ENCODE measurements around the gene MTCL3.

MTCL3 gene

DNA sequence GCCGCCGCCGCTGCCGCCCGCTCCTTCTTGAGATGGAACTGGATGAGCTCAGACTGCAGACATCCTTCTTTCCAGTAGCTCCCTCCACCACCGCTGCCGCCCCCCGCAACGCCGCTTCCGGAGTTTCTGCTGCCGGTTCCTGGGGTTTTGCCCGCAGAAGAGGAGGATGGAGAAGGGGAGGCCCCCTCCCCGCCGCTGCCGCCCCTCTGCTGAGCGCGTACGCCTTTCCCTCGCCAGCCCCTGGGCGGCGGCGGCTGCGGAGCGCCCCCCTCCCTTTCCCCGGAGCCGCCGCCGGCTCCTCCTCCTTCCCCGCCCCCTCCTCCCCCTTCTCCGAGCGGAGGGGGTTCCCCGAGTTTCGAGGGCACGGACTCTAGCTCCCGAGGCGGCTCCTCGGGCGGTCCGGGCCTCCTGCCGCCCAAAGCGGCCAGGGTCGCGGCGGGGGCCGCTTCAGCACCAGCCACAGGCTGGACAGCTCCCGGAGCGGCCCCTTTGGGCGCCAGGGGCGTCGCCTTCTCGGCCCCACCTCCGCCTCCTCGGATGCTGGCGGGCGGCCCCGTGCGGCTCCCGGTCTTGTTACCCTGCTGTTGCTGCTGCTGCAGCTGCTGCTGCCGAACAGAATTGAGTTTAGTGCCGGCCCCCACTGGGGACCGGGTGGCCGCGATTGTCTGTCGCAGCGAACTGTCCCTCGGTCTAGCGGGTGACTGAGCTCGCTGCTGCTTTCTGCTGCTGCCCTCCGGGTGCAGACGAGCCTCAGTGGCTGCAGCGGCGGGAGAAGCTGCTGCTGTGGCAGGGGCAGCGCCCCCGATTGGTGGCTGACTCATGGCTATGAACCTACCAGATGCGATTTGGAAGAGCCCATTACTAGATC lies 3.1 kb downstream of the MTCL3 start (continued):
- TF ChIP-seq ARHGAP35 (CRISPR knock-in tag; IDR thresholded peaks at IDR 0.05; ENCODE audit: borderline replicate concordance), result no peak
- TF ChIP-seq, protein P1, sequence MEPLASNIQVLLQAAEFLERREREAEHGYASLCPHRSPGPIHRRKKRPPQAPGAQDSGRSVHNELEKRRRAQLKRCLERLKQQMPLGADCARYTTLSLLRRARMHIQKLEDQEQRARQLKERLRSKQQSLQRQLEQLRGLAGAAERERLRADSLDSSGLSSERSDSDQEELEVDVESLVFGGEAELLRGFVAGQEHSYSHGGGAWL (CRISPR knock-in tag; IDR thresholded peaks at IDR 0.05), result peak; percentile 92
- no peak; the same call in 1 of the 2 replicates for TF ChIP-seq XBP1 (CRISPR knock-in tag; IDR thresholded peaks at IDR 0.05)
- no peak for TF ChIP-seq ZNF180 (CRISPR knock-in tag; IDR thresholded peaks at IDR 0.05; ENCODE audit: borderline replicate concordance, low read depth)
- 0 out of 2 replicates have a peak, but pooled peaks have one; percentile 40 for TF ChIP-seq CBFB (CRISPR knock-in tag; IDR thresholded peaks at IDR 0.05)
- TF ChIP-seq, protein P2, sequence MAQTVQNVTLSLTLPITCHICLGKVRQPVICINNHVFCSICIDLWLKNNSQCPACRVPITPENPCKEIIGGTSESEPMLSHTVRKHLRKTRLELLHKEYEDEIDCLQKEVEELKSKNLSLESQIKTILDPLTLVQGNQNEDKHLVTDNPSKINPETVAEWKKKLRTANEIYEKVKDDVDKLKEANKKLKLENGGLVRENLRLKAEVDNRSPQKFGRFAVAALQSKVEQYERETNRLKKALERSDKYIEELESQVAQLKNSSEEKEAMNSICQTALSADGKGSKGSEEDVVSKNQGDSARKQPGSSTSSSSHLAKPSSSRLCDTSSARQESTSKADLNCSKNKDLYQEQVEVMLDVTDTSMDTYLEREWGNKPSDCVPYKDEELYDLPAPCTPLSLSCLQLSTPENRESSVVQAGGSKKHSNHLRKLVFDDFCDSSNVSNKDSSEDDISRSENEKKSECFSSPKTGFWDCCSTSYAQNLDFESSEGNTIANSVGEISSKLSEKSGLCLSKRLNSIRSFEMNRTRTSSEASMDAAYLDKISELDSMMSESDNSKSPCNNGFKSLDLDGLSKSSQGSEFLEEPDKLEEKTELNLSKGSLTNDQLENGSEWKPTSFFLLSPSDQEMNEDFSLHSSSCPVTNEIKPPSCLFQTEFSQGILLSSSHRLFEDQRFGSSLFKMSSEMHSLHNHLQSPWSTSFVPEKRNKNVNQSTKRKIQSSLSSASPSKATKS (CRISPR knock-in tag; IDR thresholded peaks at IDR 0.05), result no peak
- TF ChIP-seq ATF1 (CRISPR knock-in tag; IDR thresholded peaks at IDR 0.05), result no peak
- no peak for TF ChIP-seq RBM22 (optimal IDR thresholded peaks at IDR 0.05; ENCODE audit: low read length)
- TF ChIP-seq RFX3 (CRISPR knock-in tag; IDR thresholded peaks at IDR 0.05), result no peak
- TF ChIP-seq ZNF768 (CRISPR knock-in tag; IDR thresholded peaks at IDR 0.05), result peak; percentile 48; the same call in 1 of the 2 replicates
- no peak for TF ChIP-seq RORA (CRISPR knock-in tag; IDR thresholded peaks at IDR 0.05)
- peak; percentile 48; the same call in 1 of the 2 replicates for TF ChIP-seq ZNF839 (CRISPR knock-in tag; IDR thresholded peaks at IDR 0.05; ENCODE audit: borderline replicate concordance)
- no peak for TF ChIP-seq HNRNPH1 (optimal IDR thresholded peaks at IDR 0.05; ENCODE audit: low read depth, low read length)
- TF ChIP-seq, protein P3, sequence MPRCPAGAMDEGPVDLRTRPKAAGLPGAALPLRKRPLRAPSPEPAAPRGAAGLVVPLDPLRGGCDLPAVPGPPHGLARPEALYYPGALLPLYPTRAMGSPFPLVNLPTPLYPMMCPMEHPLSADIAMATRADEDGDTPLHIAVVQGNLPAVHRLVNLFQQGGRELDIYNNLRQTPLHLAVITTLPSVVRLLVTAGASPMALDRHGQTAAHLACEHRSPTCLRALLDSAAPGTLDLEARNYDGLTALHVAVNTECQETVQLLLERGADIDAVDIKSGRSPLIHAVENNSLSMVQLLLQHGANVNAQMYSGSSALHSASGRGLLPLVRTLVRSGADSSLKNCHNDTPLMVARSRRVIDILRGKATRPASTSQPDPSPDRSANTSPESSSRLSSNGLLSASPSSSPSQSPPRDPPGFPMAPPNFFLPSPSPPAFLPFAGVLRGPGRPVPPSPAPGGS (CRISPR knock-in tag; IDR thresholded peaks at IDR 0.05), result peak; percentile 81; the same call in 1 of the 2 replicates
- TF ChIP-seq, protein P4, sequence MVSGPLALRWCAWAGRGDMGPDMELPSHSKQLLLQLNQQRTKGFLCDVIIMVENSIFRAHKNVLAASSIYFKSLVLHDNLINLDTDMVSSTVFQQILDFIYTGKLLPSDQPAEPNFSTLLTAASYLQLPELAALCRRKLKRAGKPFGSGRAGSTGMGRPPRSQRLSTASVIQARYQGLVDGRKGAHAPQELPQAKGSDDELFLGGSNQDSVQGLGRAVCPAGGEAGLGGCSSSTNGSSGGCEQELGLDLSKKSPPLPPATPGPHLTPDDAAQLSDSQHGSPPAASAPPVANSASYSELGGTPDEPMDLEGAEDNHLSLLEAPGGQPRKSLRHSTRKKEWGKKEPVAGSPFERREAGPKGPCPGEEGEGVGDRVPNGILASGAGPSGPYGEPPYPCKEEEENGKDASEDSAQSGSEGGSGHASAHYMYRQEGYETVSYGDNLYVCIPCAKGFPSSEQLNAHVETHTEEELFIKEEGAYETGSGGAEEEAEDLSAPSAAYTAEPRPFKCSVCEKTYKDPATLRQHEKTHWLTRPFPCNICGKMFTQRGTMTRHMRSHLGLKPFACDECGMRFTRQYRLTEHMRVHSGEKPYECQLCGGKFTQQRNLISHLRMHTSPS (CRISPR knock-in tag; IDR thresholded peaks at IDR 0.05; ENCODE audit: low read depth), result no peak
- TF ChIP-seq, protein P5, sequence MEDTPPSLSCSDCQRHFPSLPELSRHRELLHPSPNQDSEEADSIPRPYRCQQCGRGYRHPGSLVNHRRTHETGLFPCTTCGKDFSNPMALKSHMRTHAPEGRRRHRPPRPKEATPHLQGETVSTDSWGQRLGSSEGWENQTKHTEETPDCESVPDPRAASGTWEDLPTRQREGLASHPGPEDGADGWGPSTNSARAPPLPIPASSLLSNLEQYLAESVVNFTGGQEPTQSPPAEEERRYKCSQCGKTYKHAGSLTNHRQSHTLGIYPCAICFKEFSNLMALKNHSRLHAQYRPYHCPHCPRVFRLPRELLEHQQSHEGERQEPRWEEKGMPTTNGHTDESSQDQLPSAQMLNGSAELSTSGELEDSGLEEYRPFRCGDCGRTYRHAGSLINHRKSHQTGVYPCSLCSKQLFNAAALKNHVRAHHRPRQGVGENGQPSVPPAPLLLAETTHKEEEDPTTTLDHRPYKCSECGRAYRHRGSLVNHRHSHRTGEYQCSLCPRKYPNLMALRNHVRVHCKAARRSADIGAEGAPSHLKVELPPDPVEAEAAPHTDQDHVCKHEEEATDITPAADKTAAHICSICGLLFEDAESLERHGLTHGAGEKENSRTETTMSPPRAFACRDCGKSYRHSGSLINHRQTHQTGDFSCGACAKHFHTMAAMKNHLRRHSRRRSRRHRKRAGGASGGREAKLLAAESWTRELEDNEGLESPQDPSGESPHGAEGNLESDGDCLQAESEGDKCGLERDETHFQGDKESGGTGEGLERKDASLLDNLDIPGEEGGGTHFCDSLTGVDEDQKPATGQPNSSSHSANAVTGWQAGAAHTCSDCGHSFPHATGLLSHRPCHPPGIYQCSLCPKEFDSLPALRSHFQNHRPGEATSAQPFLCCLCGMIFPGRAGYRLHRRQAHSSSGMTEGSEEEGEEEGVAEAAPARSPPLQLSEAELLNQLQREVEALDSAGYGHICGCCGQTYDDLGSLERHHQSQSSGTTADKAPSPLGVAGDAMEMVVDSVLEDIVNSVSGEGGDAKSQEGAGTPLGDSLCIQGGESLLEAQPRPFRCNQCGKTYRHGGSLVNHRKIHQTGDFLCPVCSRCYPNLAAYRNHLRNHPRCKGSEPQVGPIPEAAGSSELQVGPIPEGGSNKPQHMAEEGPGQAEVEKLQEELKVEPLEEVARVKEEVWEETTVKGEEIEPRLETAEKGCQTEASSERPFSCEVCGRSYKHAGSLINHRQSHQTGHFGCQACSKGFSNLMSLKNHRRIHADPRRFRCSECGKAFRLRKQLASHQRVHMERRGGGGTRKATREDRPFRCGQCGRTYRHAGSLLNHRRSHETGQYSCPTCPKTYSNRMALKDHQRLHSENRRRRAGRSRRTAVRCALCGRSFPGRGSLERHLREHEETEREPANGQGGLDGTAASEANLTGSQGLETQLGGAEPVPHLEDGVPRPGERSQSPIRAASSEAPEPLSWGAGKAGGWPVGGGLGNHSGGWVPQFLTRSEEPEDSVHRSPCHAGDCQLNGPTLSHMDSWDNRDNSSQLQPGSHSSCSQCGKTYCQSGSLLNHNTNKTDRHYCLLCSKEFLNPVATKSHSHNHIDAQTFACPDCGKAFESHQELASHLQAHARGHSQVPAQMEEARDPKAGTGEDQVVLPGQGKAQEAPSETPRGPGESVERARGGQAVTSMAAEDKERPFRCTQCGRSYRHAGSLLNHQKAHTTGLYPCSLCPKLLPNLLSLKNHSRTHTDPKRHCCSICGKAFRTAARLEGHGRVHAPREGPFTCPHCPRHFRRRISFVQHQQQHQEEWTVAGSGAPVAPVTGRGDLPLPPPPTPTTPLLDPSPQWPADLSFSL (CRISPR knock-in tag; IDR thresholded peaks at IDR 0.05), result no peak
- peak; percentile 92; the same call in 1 of the 2 replicates for TF ChIP-seq ETV6 (CRISPR knock-in tag; conservative IDR thresholded peaks at IDR 0.05)

Measured in HepG2 (cell line).